Ovary (tissue), 9 donors: Measurements from ENCODE around the gene THRA. TPM values are rescaled to one million over a fixed set of nuclear protein-coding genes. Genes with fewer than 3 reads are reported as not detected.

Experiments used
- DNase-seq, 5 donors: peaks; one replicate each; pipeline ENCODE4 v3.0.0-alpha.2; 2019 to 2020
- H3K27ac ChIP-seq, 2 donors: fragments of 200-600 bp; one replicate each; pipeline versions ENCODE4 v1.5.1 to v1.8.0; 2019 to 2022
- H3K27me3 ChIP-seq: fragments of 200-600 bp; one replicate; pipeline ENCODE4 v1.8.0; 2022
- H3K36me3 ChIP-seq: fragments of 200-600 bp; sonication (generic); one replicate; pipeline ENCODE4 v1.5.1; 2019
- H3K4me1 ChIP-seq: one replicate; pipeline ENCODE4 v1.8.1; 2013; ENCODE audit warnings: mild to moderate bottlenecking, moderate library complexity; ENCODE audit not compliant: insufficient read depth
- H3K4me3 ChIP-seq: fragments of 200-600 bp; sonication (generic); one replicate; pipeline ENCODE4 v1.5.1; 2017
- H3K9me3 ChIP-seq, 2 donors: fragments of 200-600 bp in 1 of 2; sonication (generic) in 1 of 2; one replicate each; pipeline versions ENCODE4 v1.5.1 to v1.8.1; 2013 to 2019; ENCODE audit warnings: mild to moderate bottlenecking in 1 of 2, moderate library complexity in 1 of 2
- CTCF ChIP-seq, 3 donors: fragments of 450-650 bp in 2 of 3; fragments of 200-600 bp in 1 of 3; IDR thresholded peaks; one replicate each; pipeline versions ENCODE4 v1.5.1 to v1.8.0; 2016 to 2022; ENCODE audit warnings: antibody characterized with exemption in 3 of 3, mild to moderate bottlenecking in 1 of 3
- EP300 ChIP-seq: sonication (generic); formaldehyde crosslinking; IDR thresholded peaks from one replicate; pipeline ENCODE4 v1.6.1; 2017; ENCODE audit warnings: antibody characterized with exemption
- POLR2A ChIP-seq: fragments of 450-650 bp; IDR thresholded peaks from one replicate; pipeline ENCODE4 v1.6.1; 2017; ENCODE audit warnings: antibody characterized with exemption, mild to moderate bottlenecking, moderate library complexity
- WGBS, 3 donors: extraction: QIAGEN DNeasy Blood & Tissue Kit in 1 of 3; methylation state at CpG; one replicate each; pipeline versions ENCODE4 v1.1.5 to v1.1.7; 2013 to 2017; 5-methylcytosine and 5-hydroxymethylcytosine counted together
- intact Hi-C, 4 donors: fragments of 100-400 bp; cut with DNase I; formaldehyde crosslinking; loops; one replicate each; pipeline versions ENCODE4 v1.11.0 to v1.15.1; 2022 to 2023
- polyA plus RNA-seq, 2 donors: library from polyadenylated mRNA; stranded (reverse); fragments of 200-250 nt in 1 of 2; fragments of 350-450 nt in 1 of 2; fragmentation: Illumina TruSeq in 1 of 2; extraction: RNeasy Lipid Tissue Mini Kit (QIAGEN cat#74804) in 1 of 2; gene quantifications; one replicate each; pipeline ENCODE4 v1.2.3, GENCODE V29; 2013 to 2014
- total RNA-seq, 7 donors: library from RNA; depleted of rRNA in 2 of 7; stranded (reverse); fragments of >200 nt in 2 of 7; fragmentation: NEBNext Ultra II Directional in 3 of 7; extraction: Animal tissue kit (Norgen Biotek cat#: 25700) in 3 of 7; gene quantifications; one replicate each; pipeline versions ENCODE4 v1.1.0 to v1.2.4, GENCODE V29; 2016 to 2023
- donor health status: DM: no; HTN: no; CAD: no; lungs with moderate emphysema.
- donor health status: DM: no; HTN: no; CAD: no.
- donor health status: Bipolar disorder and iron deficiency.
- donor health status: DM: yes; HTN: yes; CAD: no.
- donor health status: DM: no; HTN: no; CAD: no.
- donor health status: DM: yes; HTN: yes; CAD: no.

Gene THRA
- total and polyA plus RNA-seq, 9 donors, result 51.4 to 129 (median 87.2) TPM

DNA sequence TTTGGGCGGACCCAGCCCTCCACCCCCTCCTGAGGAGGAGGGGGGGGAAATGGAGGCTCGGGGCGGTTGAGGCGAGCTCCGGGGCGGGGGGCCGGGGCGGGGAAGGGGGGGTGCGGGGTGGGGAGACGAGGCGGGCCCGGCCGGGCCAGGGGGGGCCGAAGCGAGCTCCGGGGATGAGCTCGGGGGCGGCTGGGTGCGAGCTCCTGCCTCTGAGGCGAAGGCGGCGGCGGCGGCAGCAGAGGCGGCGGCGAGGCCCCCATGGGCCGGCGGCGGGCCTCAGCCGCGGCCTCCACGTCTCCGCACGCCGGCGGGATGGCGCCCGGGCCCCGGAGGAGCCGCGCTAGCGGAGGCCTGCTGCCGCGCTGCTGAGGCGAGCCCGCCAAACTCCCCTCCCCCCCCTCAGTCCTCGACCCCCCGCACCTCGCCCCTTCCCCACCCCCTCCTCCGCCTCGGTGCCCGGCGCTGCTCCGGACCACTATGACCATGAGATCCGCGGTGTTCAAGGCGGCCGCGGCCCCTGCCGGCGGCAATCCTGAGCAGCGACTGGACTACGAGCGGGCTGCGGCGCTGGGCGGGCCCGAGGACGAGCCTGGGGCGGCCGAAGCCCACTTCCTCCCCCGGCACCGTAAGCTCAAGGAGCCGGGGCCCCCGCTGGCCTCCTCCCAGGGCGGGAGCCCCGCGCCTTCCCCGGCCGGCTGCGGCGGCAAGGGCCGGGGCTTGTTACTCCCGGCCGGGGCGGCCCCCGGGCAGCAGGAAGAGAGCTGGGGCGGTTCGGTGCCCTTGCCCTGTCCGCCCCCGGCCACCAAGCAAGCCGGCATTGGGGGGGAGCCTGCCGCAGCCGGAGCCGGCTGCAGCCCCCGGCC is 59.6 kb downstream of the THRA start:
- H3K27me3 ChIP-seq, result no peaks in the 10 kb centered on the region
- 0 to 1% (median 1%) methylated on average over 44 to 94 of the region's 97 CpGs for whole genome bisulfite sequencing, 3 donors
- no peaks in the 10 kb centered on the region for H3K36me3 ChIP-seq
- no peaks in the 10 kb centered on the region for H3K9me3 ChIP-seq
- TF ChIP-seq CTCF (IDR thresholded peaks at IDR 0.05), result peak in 2 of 3 donors; percentile 3 to 21
- TF ChIP-seq EP300, result no peak
- peak; percentile 54 to 77 (median 72) for DNase-seq
- H3K4me3 ChIP-seq, result peak overlapping the region; percentile 100
- H3K27ac ChIP-seq, result peak overlapping the region; percentile 95 to 98
- intact Hi-C loops, result no loop called here
- peaks cover 4% of the 10 kb centered on the region for H3K4me1 ChIP-seq

GRCh38 chr17:40122999-40123810 is 60.4 kb downstream of the THRA start:
- peak; percentile 56 to 74 (median 68) for DNase-seq
- H3K27me3 ChIP-seq, result no peaks in the 10 kb centered on the region
- intact Hi-C loops, result no loop called here
- peak overlapping the region; percentile 95 to 98 for H3K27ac ChIP-seq
- WGBS, 3 donors, result 0 to 1% (median 1%) methylated on average over 32 to 43 of the region's 43 CpGs
- H3K36me3 ChIP-seq, result no peaks in the 10 kb centered on the region
- peaks cover 4% of the 10 kb centered on the region for H3K4me1 ChIP-seq
- peak overlapping the region; percentile 100 for H3K4me3 ChIP-seq
- TF ChIP-seq CTCF (IDR thresholded peaks at IDR 0.05) (no peak), POLR2A (no peak), EP300 (no peak)
- H3K9me3 ChIP-seq, result no peaks in the 10 kb centered on the region

DNA sequence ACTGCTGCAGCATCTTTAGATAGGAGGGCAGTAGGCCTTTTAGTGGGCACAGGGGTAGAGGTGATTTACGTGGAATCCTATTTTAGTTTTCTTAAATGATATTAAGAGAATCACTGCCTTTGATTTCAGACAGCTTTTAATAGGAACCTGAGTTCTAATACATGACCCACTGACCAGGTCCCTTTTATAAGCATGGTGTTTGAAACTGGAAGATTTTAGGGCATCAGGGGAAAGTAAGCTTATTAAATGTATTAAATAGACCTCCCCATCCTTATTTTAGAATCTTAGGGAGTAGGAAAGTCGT is 61.0 kb downstream of the THRA start:
- Histone ChIP-seq H3K4me1 (peaks cover 4% of the 10 kb centered on the region), H3K27me3 (no peaks in the 10 kb centered on the region), H3K4me3 (peak overlapping the region; percentile 100), H3K27ac (peak overlapping the region in 1 of 2 donors; percentile 29), H3K36me3 (no peaks in the 10 kb centered on the region), H3K9me3 (no peaks in the 10 kb centered on the region)
- intact Hi-C loops, result no loop called here
- TF ChIP-seq EP300 (no peak), CTCF (IDR thresholded peaks at IDR 0.05) (no peak), POLR2A (no peak)
- no peak for DNase-seq
- 0 to 1% (median 0%) methylated on average over 2 of the region's 2 CpGs for WGBS, 3 donors

- H3K4me1 ChIP-seq, result peaks cover 4% of the 10 kb centered on the region
- H3K27me3 ChIP-seq, result no peaks in the 10 kb centered on the region
- intact Hi-C loops, result no loop called here
- no peaks in the 10 kb centered on the region for H3K9me3 ChIP-seq
- 1 to 2% (median 1%) methylated on average over 9 of the region's 9 CpGs for WGBS, 3 donors
- H3K36me3 ChIP-seq, result no peaks in the 10 kb centered on the region
- H3K27ac ChIP-seq, result peak overlapping the region in 1 of 2 donors; percentile 5
- peak overlapping the region; percentile 100 for H3K4me3 ChIP-seq
- no peak for DNase-seq
- TF ChIP-seq CTCF (IDR thresholded peaks at IDR 0.05) (no peak), POLR2A (no peak), EP300 (no peak)
These were observed 61.7 kb downstream of the THRA start for GRCh38 chr17:40124279-40125141.
